ENCODE data around the gene KTN1. TPM values are rescaled to one million over a fixed set of nuclear protein-coding genes. Genes with fewer than 3 reads are reported as not detected.

Gene KTN1
- polyA plus RNA-seq, 1 donor from 2014 or later, result 95.0 TPM

- H3K9ac ChIP-seq (ENCODE audit: low read length), result no peak overlapping the region
- TF ChIP-seq EZH2 (IDR thresholded peaks at IDR 0.05; ENCODE audit: borderline replicate concordance, insufficient read depth, low read length, poor library complexity, severe bottlenecking) (no peak), TAF1 (IDR thresholded peaks at IDR 0.05; ENCODE audit: low read depth) (no peak), EP300 (conservative IDR thresholded peaks at IDR 0.05; ENCODE audit: poor library complexity, severe bottlenecking) (no peak), MXI1 (conservative IDR thresholded peaks at IDR 0.05; ENCODE audit: poor library complexity, severe bottlenecking) (no peak), REST (IDR thresholded peaks at IDR 0.05; ENCODE audit: borderline replicate concordance) (no peak), RAD21 (conservative IDR thresholded peaks at IDR 0.05) (no peak), SMC3 (conservative IDR thresholded peaks at IDR 0.05; ENCODE audit: poor library complexity) (no peak), POLR2AphosphoS5 (IDR thresholded peaks at IDR 0.05) (no peak)
- TF ChIP-seq, protein P1, sequence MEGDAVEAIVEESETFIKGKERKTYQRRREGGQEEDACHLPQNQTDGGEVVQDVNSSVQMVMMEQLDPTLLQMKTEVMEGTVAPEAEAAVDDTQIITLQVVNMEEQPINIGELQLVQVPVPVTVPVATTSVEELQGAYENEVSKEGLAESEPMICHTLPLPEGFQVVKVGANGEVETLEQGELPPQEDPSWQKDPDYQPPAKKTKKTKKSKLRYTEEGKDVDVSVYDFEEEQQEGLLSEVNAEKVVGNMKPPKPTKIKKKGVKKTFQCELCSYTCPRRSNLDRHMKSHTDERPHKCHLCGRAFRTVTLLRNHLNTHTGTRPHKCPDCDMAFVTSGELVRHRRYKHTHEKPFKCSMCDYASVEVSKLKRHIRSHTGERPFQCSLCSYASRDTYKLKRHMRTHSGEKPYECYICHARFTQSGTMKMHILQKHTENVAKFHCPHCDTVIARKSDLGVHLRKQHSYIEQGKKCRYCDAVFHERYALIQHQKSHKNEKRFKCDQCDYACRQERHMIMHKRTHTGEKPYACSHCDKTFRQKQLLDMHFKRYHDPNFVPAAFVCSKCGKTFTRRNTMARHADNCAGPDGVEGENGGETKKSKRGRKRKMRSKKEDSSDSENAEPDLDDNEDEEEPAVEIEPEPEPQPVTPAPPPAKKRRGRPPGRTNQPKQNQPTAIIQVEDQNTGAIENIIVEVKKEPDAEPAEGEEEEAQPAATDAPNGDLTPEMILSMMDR (IDR thresholded peaks at IDR 0.05; ENCODE audit: poor library complexity, severe bottlenecking), result no peak
- no peak overlapping the region for H3K27ac ChIP-seq (ENCODE audit: low read length)
- no peaks in the 10 kb centered on the region for H3K36me3 ChIP-seq (ENCODE audit: insufficient read depth, low read length)
- no peak overlapping the region for H3K4me2 ChIP-seq (ENCODE audit: low read length)
- no peaks in the 10 kb centered on the region for H3K9me2 ChIP-seq (ENCODE audit: insufficient read depth, low read length)
- no peaks in the 10 kb centered on the region for H3K79me2 ChIP-seq (replicated peaks; ENCODE audit: insufficient read depth, low read length)
- H3F3A ChIP-seq (ENCODE audit: insufficient read depth, low read length, poor library complexity, severe bottlenecking), result no peaks in the 10 kb centered on the region
- no peaks in the 10 kb centered on the region for H3K27me3 ChIP-seq (ENCODE audit: insufficient read depth, low read depth, low read length)
- no peaks in the 10 kb centered on the region for H3K9me3 ChIP-seq (ENCODE audit: low read length)
- no peaks in the 10 kb centered on the region for H4K20me1 ChIP-seq (ENCODE audit: insufficient read depth)
- no peak overlapping the region for H2AFZ ChIP-seq (ENCODE audit: low read depth, low read length)
- H3K4me3 ChIP-seq (ENCODE audit: low read length), result no peak overlapping the region
Observed at GRCh38 chr14:55562135-55562534, 17.9 kb upstream of the KTN1 start.

- no peaks in the 10 kb centered on the region for H3K36me3 ChIP-seq (ENCODE audit: insufficient read depth, low read length)
- no peak overlapping the region for H2AFZ ChIP-seq (ENCODE audit: low read depth, low read length)
- no peak overlapping the region for H3K27ac ChIP-seq (ENCODE audit: low read length)
- no peak for TF ChIP-seq POLR2AphosphoS5 (IDR thresholded peaks at IDR 0.05)
- no peak for TF ChIP-seq MXI1 (conservative IDR thresholded peaks at IDR 0.05; ENCODE audit: poor library complexity, severe bottlenecking)
- TF ChIP-seq, protein P1 (IDR thresholded peaks at IDR 0.05; ENCODE audit: poor library complexity, severe bottlenecking), result no peak
- TF ChIP-seq SMC3 (conservative IDR thresholded peaks at IDR 0.05; ENCODE audit: poor library complexity), result no peak
- TF ChIP-seq REST (IDR thresholded peaks at IDR 0.05; ENCODE audit: borderline replicate concordance), result no peak
- TF ChIP-seq RAD21 (conservative IDR thresholded peaks at IDR 0.05), result no peak
- no peak for TF ChIP-seq TAF1 (IDR thresholded peaks at IDR 0.05; ENCODE audit: low read depth)
- TF ChIP-seq EP300 (conservative IDR thresholded peaks at IDR 0.05; ENCODE audit: poor library complexity, severe bottlenecking), result no peak
- TF ChIP-seq EZH2 (IDR thresholded peaks at IDR 0.05; ENCODE audit: borderline replicate concordance, insufficient read depth, low read length, poor library complexity, severe bottlenecking), result no peak
- no peaks in the 10 kb centered on the region for H3K9me2 ChIP-seq (ENCODE audit: insufficient read depth, low read length)
- H3K4me3 ChIP-seq (ENCODE audit: low read length), result no peak overlapping the region
- no peaks in the 10 kb centered on the region for H3K27me3 ChIP-seq (ENCODE audit: insufficient read depth, low read depth, low read length)
- no peaks in the 10 kb centered on the region for H4K20me1 ChIP-seq (ENCODE audit: insufficient read depth)
- no peaks in the 10 kb centered on the region for H3K9me3 ChIP-seq (ENCODE audit: low read length)
- H3K79me2 ChIP-seq (replicated peaks; ENCODE audit: insufficient read depth, low read length), result no peaks in the 10 kb centered on the region
- H3F3A ChIP-seq (ENCODE audit: insufficient read depth, low read length, poor library complexity, severe bottlenecking), result no peaks in the 10 kb centered on the region
- H3K9ac ChIP-seq (ENCODE audit: low read length), result no peak overlapping the region
- H3K4me2 ChIP-seq (ENCODE audit: low read length), result no peak overlapping the region
Observed at GRCh38 chr14:55568618-55569017, 11.4 kb upstream of the KTN1 start.

Data from neural cell (in vitro differentiated cells).